Heart left ventricle (tissue), 16 donors: ENCODE data around the gene BICC1. TPM values are rescaled to one million over a fixed set of nuclear protein-coding genes. Genes with fewer than 3 reads are reported as not detected.

Source experiments
- ATAC-seq, 4 donors: fragments of 200-7000 bp; cut with Tn5 transposase; one replicate each; pipeline ENCODE4 v1.9.1; 2020 to 2022; ENCODE audit warnings: moderate library complexity in 4 of 4, mild to moderate bottlenecking in 3 of 4, moderate number of reproducible peaks in 1 of 4
- DNase-seq, 5 donors: peaks; one replicate each; pipeline ENCODE4 v3.0.0-alpha.2; 2020
- H3K27ac ChIP-seq, 12 donors: fragments of 200-600 bp; sonication (generic) in 4 of 12; one replicate each; pipeline versions ENCODE4 v1.5.0 to v1.8.0; 2016 to 2022; ENCODE audit warnings: mild to moderate bottlenecking in 2 of 12
- H3K27me3 ChIP-seq, 9 donors: fragments of 200-600 bp; sonication (generic) in 2 of 9; one replicate each; pipeline versions ENCODE4 v1.5.1 to v1.8.0; 2016 to 2022; ENCODE audit warnings: mild to moderate bottlenecking in 3 of 9
- H3K36me3 ChIP-seq, 9 donors: fragments of 200-600 bp; sonication (generic) in 2 of 9; one replicate each; pipeline versions ENCODE4 v1.5.0 to v1.8.0; 2018 to 2022; ENCODE audit warnings: mild to moderate bottlenecking in 2 of 9
- H3K4me1 ChIP-seq, 12 donors: fragments of 200-600 bp; sonication (generic) in 4 of 12; one replicate each; pipeline versions ENCODE4 v1.5.0 to v1.8.0; 2016 to 2022; ENCODE audit warnings: mild to moderate bottlenecking in 3 of 12
- H3K4me3 ChIP-seq, 12 donors: fragments of 200-600 bp; sonication (generic) in 4 of 12; one replicate each; pipeline versions ENCODE4 v1.5.0 to v1.8.0; 2017 to 2022; ENCODE audit warnings: mild to moderate bottlenecking in 9 of 12, moderate library complexity in 4 of 12
- H3K9me3 ChIP-seq, 12 donors: fragments of 200-600 bp; sonication (generic) in 4 of 12; one replicate each; pipeline versions ENCODE4 v1.5.0 to v1.8.0; 2016 to 2022; ENCODE audit warnings: mild to moderate bottlenecking in 1 of 12
- CTCF ChIP-seq, 12 donors: fragments of 200-600 bp; sonication (generic) in 4 of 12; IDR thresholded peaks; one replicate each; pipeline versions ENCODE4 v1.5.0 to v1.8.0; 2018 to 2022; ENCODE audit warnings: antibody characterized with exemption in 12 of 12, mild to moderate bottlenecking in 5 of 12
- POLR2A ChIP-seq, 2 donors: fragments of 450-650 bp; IDR thresholded peaks; one replicate each; pipeline ENCODE4 v1.6.1; 2017; ENCODE audit warnings: antibody characterized with exemption in 2 of 2, mild to moderate bottlenecking in 2 of 2, moderate library complexity in 2 of 2
- WGBS, 4 donors: extraction: QIAGEN DNeasy Blood & Tissue Kit in 2 of 4; methylation state at CpG; one replicate each; pipeline versions ENCODE4 v1.1.5 to v1.1.7; 2013 to 2018; 5-methylcytosine and 5-hydroxymethylcytosine counted together
- intact Hi-C, 10 donors: fragments of 100-400 bp; cut with DNase I; formaldehyde crosslinking; loops; one replicate each; pipeline versions ENCODE4 v1.11.1 to v1.14.2; 2022
- polyA plus RNA-seq, 2 donors: library from polyadenylated mRNA; stranded (reverse); fragments of 200-250 nt; gene quantifications; one replicate each; pipeline ENCODE4 v1.2.3, GENCODE V29; 2013
- total RNA-seq, 9 donors: library from RNA; depleted of rRNA in 2 of 9; stranded (reverse); fragments of >200 nt in 2 of 9; fragmentation: NEBNext Ultra II Directional in 3 of 9; extraction: Animal tissue kit (Norgen Biotek cat#: 25700) in 3 of 9; gene quantifications; one replicate each; pipeline versions ENCODE4 v1.1.0 to v1.2.4, GENCODE V29; 2016 to 2023
- donor health status: ischemic (EF 13 %, LVEDD 7.1; RV severe dilation, severe dysfunction).
- donor health status: healthy with polysubstance abuse.
- donor health status: DM: no; HTN: yes; CAD: no.
- donor health status: DM: no; HTN: no; CAD: no.
- donor health status: ischemic (EF 25% LVEDD 6.9; RV normal size, moderate dysfunction).
- donor health status: ischemic (EF 25% LVEDD 5.7; RV mildly dilated, moderate dysfunction).
- donor health status: healthy.
- donor health status: DM: yes; HTN: yes; CAD: no.
- donor health status: ischemic (EF 35%, LVEDD 5.7; RV mildly dilated, moderate dysfunction).
- donor health status: nonischemic (EF 11% LVEDD 7.7; RV severe dilation, severe dysfunction).
- donor health status: DM: yes; HTN: yes; CAD: no.
- donor health status: PGD.
- donor health status: ischemic (EF 29% LVEDD 5.4; RV normal size, mild dysfunction).
- donor health status: nonischemic (EF 23%, LVEDD 6.1; RV moderate dilation, normal function).

Gene BICC1
- total and polyA plus RNA-seq, 11 donors: 1.6 to 18.7 (median 4.8) TPM

GRCh38 chr10:58599927-58600553 is 87.4 kb downstream of the BICC1 start:
- no peak for ATAC-seq
- Histone ChIP-seq H3K27ac (no peak overlapping the region), H3K4me3 (no peak overlapping the region), H3K9me3 (peaks cover 0 to 27% (median 6%) of the 10 kb centered on the region in 12 donors), H3K4me1 (no peaks in the 10 kb centered on the region), H3K36me3 (no peaks in the 10 kb centered on the region), H3K27me3 (no peaks in the 10 kb centered on the region)
- WGBS, 4 donors: 83 to 89% (median 87%) methylated on average over 7 of the region's 7 CpGs
- TF ChIP-seq POLR2A (IDR thresholded peaks at IDR 0.05) (no peak), CTCF (IDR thresholded peaks at IDR 0.05) (no peak)
- DNase-seq: no peak
- intact Hi-C loops: no loop called here

- ATAC-seq: no peak
- Histone ChIP-seq H3K4me1 (peaks cover 0 to 5% (median 0%) of the 10 kb centered on the region in 12 donors), H3K27ac (no peak overlapping the region), H3K27me3 (no peaks in the 10 kb centered on the region), H3K9me3 (peaks cover 0 to 12% (median 0%) of the 10 kb centered on the region in 12 donors), H3K36me3 (no peaks in the 10 kb centered on the region), H3K4me3 (no peak overlapping the region)
- TF ChIP-seq POLR2A (IDR thresholded peaks at IDR 0.05) (no peak), CTCF (IDR thresholded peaks at IDR 0.05) (no peak)
- 78 to 85% (median 80%) methylated on average over 4 of the region's 4 CpGs for WGBS, 4 donors
- DNase-seq: no peak
- intact Hi-C loops: no loop called here
These were observed 95.7 kb downstream of the BICC1 start for GRCh38 chr10:58608351-58608750.

GRCh38 chr10:58608826-58609531 is 96.3 kb downstream of the BICC1 start:
- Histone ChIP-seq H3K4me1 (peaks cover 0 to 5% (median 0%) of the 10 kb centered on the region in 12 donors), H3K36me3 (no peaks in the 10 kb centered on the region), H3K27me3 (no peaks in the 10 kb centered on the region), H3K9me3 (peaks cover 0 to 12% (median 0%) of the 10 kb centered on the region in 12 donors), H3K27ac (no peak overlapping the region), H3K4me3 (no peak overlapping the region)
- no peak for DNase-seq
- TF ChIP-seq CTCF (IDR thresholded peaks at IDR 0.05) (no peak), POLR2A (IDR thresholded peaks at IDR 0.05) (no peak)
- intact Hi-C loops: no loop called here
- 88 to 95% (median 91%) methylated on average over 1 of the region's 1 CpG for WGBS, 4 donors
- no peak for ATAC-seq

GRCh38 chr10:58609532-58610150 is 97.0 kb downstream of the BICC1 start:
- ATAC-seq (no peak), DNase-seq (no peak)
- no peak for TF ChIP-seq POLR2A (IDR thresholded peaks at IDR 0.05)
- TF ChIP-seq CTCF (IDR thresholded peaks at IDR 0.05): no peak
- H3K36me3 ChIP-seq: no peaks in the 10 kb centered on the region
- WGBS, 4 donors: 64 to 73% (median 68%) methylated on average over 6 of the region's 6 CpGs
- no peak overlapping the region for H3K4me3 ChIP-seq
- H3K4me1 ChIP-seq: peaks cover 0 to 8% (median 0%) of the 10 kb centered on the region in 12 donors
- H3K27me3 ChIP-seq: no peaks in the 10 kb centered on the region
- intact Hi-C loops: no loop called here
- peaks cover 0 to 12% (median 0%) of the 10 kb centered on the region in 12 donors for H3K9me3 ChIP-seq
- H3K27ac ChIP-seq: no peak overlapping the region
